Measurements from ENCODE around the gene PTPN3.
"Not testable (repeated sequence)": the region's sequence is repeated elsewhere in the genome, so short reads cannot be mapped to it uniquely, and the experiment has no call there.

The PTPN3 gene

GRCh38 chr9:109519366-109519765 lies 21.3 kb upstream of the PTPN3 start:
- H3K27me3 ChIP-seq (ENCODE audit: control insufficient read depth, insufficient read depth, low read length), result no peaks in the 10 kb centered on the region
- no peaks in the 10 kb centered on the region for H3K4me1 ChIP-seq (ENCODE audit: control insufficient read depth, insufficient read depth, low read length)
- no peak overlapping the region for H3K4me3 ChIP-seq (ENCODE audit: low read depth, low read length)
- H3K9me3 ChIP-seq (ENCODE audit: control insufficient read depth, insufficient read depth, low read length), result no peaks in the 10 kb centered on the region
- H3K9ac ChIP-seq (ENCODE audit: low read depth, low read length), result no peak overlapping the region
- no peaks in the 10 kb centered on the region for H3K36me3 ChIP-seq (ENCODE audit: control insufficient read depth, insufficient read depth, low read length)

DNA sequence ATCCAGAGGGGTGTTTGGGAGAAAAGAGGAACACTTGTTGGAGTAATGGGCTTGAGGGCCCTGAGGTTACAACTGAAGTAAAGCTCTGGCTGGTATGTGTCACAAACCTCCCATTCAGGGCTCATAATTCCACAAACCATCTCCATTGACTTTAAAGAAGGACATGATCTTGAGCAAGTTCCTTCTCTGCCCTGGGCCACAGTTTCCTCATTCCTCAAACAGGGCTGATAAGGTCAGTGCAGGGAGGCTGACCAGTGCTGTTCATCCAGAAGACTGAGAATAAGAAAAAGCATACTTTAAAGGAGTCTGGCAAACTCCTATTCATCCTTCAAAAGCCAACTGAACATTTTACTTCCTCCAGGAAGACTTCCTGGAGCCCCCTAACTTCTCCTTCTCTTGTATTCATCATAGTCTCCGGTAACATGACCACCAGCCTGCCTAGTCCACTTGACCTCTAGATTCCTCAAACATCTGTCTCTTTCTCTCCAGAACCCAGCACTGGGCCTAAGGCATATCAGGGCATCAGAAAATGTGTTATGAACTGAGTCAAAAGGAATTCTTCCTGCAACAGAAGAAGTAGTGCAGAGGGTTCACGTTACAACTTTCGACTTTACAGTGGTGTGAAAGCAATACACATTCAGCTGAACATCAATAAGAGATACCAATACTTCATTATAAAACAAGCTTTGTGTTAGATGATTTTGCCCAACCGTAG lies 20.7 kb upstream of the PTPN3 start:
- H3K36me3 ChIP-seq (ENCODE audit: control insufficient read depth, insufficient read depth, low read length), result no peaks in the 10 kb centered on the region
- H3K4me3 ChIP-seq (ENCODE audit: low read depth, low read length), result no peak overlapping the region
- no peaks in the 10 kb centered on the region for H3K4me1 ChIP-seq (ENCODE audit: control insufficient read depth, insufficient read depth, low read length)
- no peak overlapping the region for H3K9ac ChIP-seq (ENCODE audit: low read depth, low read length)
- no peaks in the 10 kb centered on the region for H3K9me3 ChIP-seq (ENCODE audit: control insufficient read depth, insufficient read depth, low read length)
- H3K27me3 ChIP-seq (ENCODE audit: control insufficient read depth, insufficient read depth, low read length), result no peaks in the 10 kb centered on the region

- Histone ChIP-seq H3K9me3 (ENCODE audit: control insufficient read depth, insufficient read depth, low read length) (no peaks in the 10 kb centered on the region), H3K36me3 (ENCODE audit: control insufficient read depth, insufficient read depth, low read length) (no peaks in the 10 kb centered on the region), H3K27me3 (ENCODE audit: control insufficient read depth, insufficient read depth, low read length) (no peaks in the 10 kb centered on the region), H3K9ac (ENCODE audit: low read depth, low read length) (no peak overlapping the region), H3K4me1 (ENCODE audit: control insufficient read depth, insufficient read depth, low read length) (no peaks in the 10 kb centered on the region), H3K4me3 (ENCODE audit: low read depth, low read length) (no peak overlapping the region)
Observed at GRCh38 chr9:109517901-109518377, 19.8 kb upstream of the PTPN3 start.

GRCh38 chr9:109513871-109514270 lies 15.8 kb upstream of the PTPN3 start:
- Histone ChIP-seq H3K4me3 (ENCODE audit: low read depth, low read length) (no peak overlapping the region), H3K9ac (ENCODE audit: low read depth, low read length) (no peak overlapping the region), H3K36me3 (ENCODE audit: control insufficient read depth, insufficient read depth, low read length) (no peaks in the 10 kb centered on the region), H3K27me3 (ENCODE audit: control insufficient read depth, insufficient read depth, low read length) (no peaks in the 10 kb centered on the region), H3K9me3 (ENCODE audit: control insufficient read depth, insufficient read depth, low read length) (no peaks in the 10 kb centered on the region), H3K4me1 (ENCODE audit: control insufficient read depth, insufficient read depth, low read length) (no peaks in the 10 kb centered on the region)

DNA sequence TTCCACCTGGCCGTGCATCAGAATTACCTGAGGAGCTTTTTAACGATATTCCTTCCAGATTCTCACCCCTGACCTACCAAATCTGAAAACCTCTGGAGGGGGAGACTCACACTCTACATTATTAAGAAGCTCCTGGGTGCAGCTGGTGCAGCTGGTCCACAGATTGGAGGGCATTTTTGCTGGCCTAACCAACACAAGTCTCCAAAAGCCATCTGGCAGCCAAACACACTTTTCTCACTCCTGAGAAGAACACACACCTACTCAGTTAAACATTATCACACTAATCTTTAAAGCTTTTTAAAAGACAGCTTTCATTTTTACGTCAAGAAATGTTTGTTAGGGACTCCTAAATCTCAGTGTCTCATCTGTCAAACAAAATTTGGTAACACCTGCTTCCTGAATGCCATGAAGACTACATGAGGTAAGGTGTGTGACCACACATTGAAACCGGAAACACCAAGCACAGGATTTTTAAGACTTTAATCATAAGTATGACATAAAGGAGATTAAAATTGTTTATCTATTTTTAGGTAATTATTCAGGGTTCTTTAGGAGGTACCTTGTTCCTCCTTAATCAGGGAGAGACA lies 14.2 kb upstream of the PTPN3 start:
- Histone ChIP-seq H3K9ac (ENCODE audit: low read depth, low read length) (no peak overlapping the region), H3K27me3 (ENCODE audit: control insufficient read depth, insufficient read depth, low read length) (no peaks in the 10 kb centered on the region), H3K4me1 (ENCODE audit: control insufficient read depth, insufficient read depth, low read length) (no peaks in the 10 kb centered on the region), H3K4me3 (ENCODE audit: low read depth, low read length) (no peak overlapping the region), H3K9me3 (ENCODE audit: control insufficient read depth, insufficient read depth, low read length) (no peaks in the 10 kb centered on the region), H3K36me3 (ENCODE audit: control insufficient read depth, insufficient read depth, low read length) (no peaks in the 10 kb centered on the region)

DNA sequence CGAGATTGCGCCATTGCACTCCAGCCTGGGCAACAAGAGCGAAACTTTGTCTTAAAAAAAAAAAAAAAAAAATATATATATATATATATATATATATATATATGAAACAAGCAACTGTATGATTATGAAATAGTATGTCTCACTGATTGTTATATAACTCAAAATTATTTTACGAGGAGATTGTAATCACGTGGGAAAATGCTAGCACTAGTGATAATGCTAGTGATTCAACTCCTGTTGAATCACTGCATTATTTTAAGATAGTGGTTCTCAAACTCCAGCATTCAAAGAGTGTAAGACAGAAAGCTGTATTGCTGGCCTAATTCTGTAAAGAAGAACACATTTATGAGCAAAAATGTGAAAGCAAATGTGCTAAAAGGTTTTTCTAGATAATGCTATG lies 12.4 kb upstream of the PTPN3 start:
- Histone ChIP-seq H3K36me3 (ENCODE audit: control insufficient read depth, insufficient read depth, low read length) (no peaks in the 10 kb centered on the region), H3K9ac (ENCODE audit: low read depth, low read length) (no peak overlapping the region), H3K9me3 (ENCODE audit: control insufficient read depth, insufficient read depth, low read length) (no peaks in the 10 kb centered on the region), H3K4me3 (ENCODE audit: low read depth, low read length) (no peak overlapping the region), H3K27me3 (ENCODE audit: control insufficient read depth, insufficient read depth, low read length) (no peaks in the 10 kb centered on the region), H3K4me1 (ENCODE audit: control insufficient read depth, insufficient read depth, low read length) (no peaks in the 10 kb centered on the region)

DNA sequence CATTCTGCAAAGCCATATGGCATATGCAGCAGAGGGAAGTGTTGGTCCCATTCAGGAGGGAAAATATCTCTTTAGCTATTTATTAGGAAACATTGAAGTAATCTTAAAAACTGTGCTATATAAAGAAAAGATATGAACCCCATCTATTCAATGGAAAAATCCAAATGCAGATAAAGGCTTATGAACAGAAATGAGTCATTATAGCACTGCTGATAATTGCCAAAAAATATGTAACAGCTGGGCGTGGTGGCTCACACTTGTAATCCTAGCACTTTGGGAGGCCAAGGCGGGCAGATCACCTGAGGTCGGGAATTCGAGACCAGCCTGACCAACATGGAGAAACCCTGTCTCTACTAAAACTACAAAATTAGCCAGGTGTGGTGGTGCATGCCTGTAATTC lies 11.9 kb upstream of the PTPN3 start:
- H3K9me3 ChIP-seq (ENCODE audit: control insufficient read depth, insufficient read depth, low read length); H3K4me3 ChIP-seq (ENCODE audit: low read depth, low read length); H3K27me3 ChIP-seq (ENCODE audit: control insufficient read depth, insufficient read depth, low read length); H3K9ac ChIP-seq (ENCODE audit: low read depth, low read length); H3K36me3 ChIP-seq (ENCODE audit: control insufficient read depth, insufficient read depth, low read length); H3K4me1 ChIP-seq (ENCODE audit: control insufficient read depth, insufficient read depth, low read length): not testable (repeated sequence)

DNA sequence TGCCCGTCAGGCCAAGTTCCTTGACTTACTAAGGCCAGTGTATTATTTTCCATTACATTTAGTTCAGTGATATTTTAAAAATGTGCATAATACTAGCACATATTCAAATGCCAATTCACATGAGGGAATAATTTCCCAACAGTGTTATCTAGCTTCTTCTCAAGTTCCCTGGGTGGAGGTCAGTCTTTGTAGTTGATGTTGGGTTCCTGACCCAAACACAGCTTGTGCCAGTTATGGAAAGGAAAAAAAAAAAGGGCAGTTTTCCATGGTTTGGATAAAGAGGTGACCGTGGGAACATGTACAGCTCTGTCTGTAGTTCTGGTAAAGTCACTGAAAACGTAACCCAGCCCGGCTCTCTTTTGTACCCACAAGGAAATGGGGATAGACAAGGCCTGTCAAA lies 11.5 kb upstream of the PTPN3 start:
- Histone ChIP-seq H3K36me3 (ENCODE audit: control insufficient read depth, insufficient read depth, low read length) (no peaks in the 10 kb centered on the region), H3K27me3 (ENCODE audit: control insufficient read depth, insufficient read depth, low read length) (no peaks in the 10 kb centered on the region), H3K4me1 (ENCODE audit: control insufficient read depth, insufficient read depth, low read length) (no peaks in the 10 kb centered on the region), H3K9me3 (ENCODE audit: control insufficient read depth, insufficient read depth, low read length) (no peaks in the 10 kb centered on the region), H3K9ac (ENCODE audit: low read depth, low read length) (no peak overlapping the region), H3K4me3 (ENCODE audit: low read depth, low read length) (no peak overlapping the region)

- Histone ChIP-seq H3K4me3 (ENCODE audit: low read depth, low read length) (no peak overlapping the region), H3K36me3 (ENCODE audit: control insufficient read depth, insufficient read depth, low read length) (no peaks in the 10 kb centered on the region), H3K9me3 (ENCODE audit: control insufficient read depth, insufficient read depth, low read length) (no peaks in the 10 kb centered on the region), H3K9ac (ENCODE audit: low read depth, low read length) (no peak overlapping the region), H3K27me3 (ENCODE audit: control insufficient read depth, insufficient read depth, low read length) (peaks cover under 1% of the 10 kb centered on the region), H3K4me1 (ENCODE audit: control insufficient read depth, insufficient read depth, low read length) (no peaks in the 10 kb centered on the region)
Observed at GRCh38 chr9:109507421-109507838, 9.3 kb upstream of the PTPN3 start.

DNA sequence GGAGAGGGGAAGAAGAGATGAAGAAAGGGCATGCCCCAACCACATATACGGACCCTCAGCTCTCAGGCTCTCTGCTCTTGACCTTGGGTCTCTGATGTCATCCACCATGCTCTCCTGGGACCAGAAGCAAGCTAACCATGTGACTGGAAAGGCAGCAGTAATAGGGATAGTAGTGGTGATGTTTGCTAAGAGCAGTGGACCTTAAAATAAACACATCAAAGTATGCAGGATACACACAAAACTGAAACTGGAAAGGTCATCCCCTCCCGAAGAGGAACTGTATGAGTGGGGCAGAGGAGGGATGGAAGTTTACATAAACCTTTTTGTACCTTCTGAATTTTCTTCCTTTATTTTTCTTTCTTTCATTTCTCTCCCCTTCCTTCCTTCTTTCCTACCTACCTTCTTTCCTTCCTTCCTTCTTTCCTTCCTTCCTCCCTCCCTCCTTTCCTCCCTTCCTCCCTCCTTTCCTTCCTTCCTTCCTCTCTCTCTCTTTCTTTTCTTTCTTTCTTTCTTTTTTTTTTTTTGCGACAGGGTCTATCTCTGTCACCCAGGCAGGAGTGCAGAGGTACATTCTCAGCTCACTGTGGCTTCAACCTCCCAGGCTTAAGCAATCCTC lies 8.1 kb upstream of the PTPN3 start:
- no peaks in the 10 kb centered on the region for H3K4me1 ChIP-seq (ENCODE audit: control insufficient read depth, insufficient read depth, low read length)
- peaks cover 13% of the 10 kb centered on the region for H3K27me3 ChIP-seq (ENCODE audit: control insufficient read depth, insufficient read depth, low read length)
- no peaks in the 10 kb centered on the region for H3K9me3 ChIP-seq (ENCODE audit: control insufficient read depth, insufficient read depth, low read length)
- no peak overlapping the region for H3K4me3 ChIP-seq (ENCODE audit: low read depth, low read length)
- H3K36me3 ChIP-seq (ENCODE audit: control insufficient read depth, insufficient read depth, low read length), result no peaks in the 10 kb centered on the region
- no peak overlapping the region for H3K9ac ChIP-seq (ENCODE audit: low read depth, low read length)

DNA sequence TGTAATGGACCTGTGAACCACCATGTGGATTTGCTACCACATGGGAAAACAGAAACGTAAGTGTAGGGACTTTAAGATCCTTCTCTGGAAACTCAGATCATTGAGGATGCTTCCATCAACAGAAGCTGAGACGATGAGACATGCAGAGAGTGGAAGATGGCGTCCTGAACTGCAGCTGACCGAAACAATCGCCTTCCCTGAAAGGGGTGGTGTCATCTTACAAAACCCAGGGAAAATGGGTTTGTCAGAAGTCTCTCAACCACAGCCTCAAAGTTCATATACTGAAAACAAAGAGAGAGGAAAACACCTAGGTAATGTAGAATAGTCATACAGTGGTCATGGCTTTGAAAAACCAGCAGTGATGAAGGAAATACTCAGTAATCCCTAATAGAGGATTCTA lies 6.6 kb upstream of the PTPN3 start:
- Histone ChIP-seq H3K36me3 (ENCODE audit: control insufficient read depth, insufficient read depth, low read length) (no peaks in the 10 kb centered on the region), H3K4me3 (ENCODE audit: low read depth, low read length) (no peak overlapping the region), H3K9me3 (ENCODE audit: control insufficient read depth, insufficient read depth, low read length) (no peaks in the 10 kb centered on the region), H3K9ac (ENCODE audit: low read depth, low read length) (no peak overlapping the region), H3K27me3 (ENCODE audit: control insufficient read depth, insufficient read depth, low read length) (peaks cover 26% of the 10 kb centered on the region), H3K4me1 (ENCODE audit: control insufficient read depth, insufficient read depth, low read length) (no peaks in the 10 kb centered on the region)

- H3K27me3 ChIP-seq (ENCODE audit: control insufficient read depth, insufficient read depth, low read length), result peaks cover 62% of the 10 kb centered on the region
- H3K4me3 ChIP-seq (ENCODE audit: low read depth, low read length), result peak overlapping the region; percentile 54
Observed at GRCh38 chr9:109500421-109500974, 2.4 kb upstream of the PTPN3 start.

More at GRCh38 chr9:109500421-109500974, 2.4 kb upstream of the PTPN3 start:
- Histone ChIP-seq H3K9me3 (ENCODE audit: control insufficient read depth, insufficient read depth, low read length) (no peaks in the 10 kb centered on the region), H3K9ac (ENCODE audit: low read depth, low read length) (no peak overlapping the region), H3K4me1 (ENCODE audit: control insufficient read depth, insufficient read depth, low read length) (no peaks in the 10 kb centered on the region), H3K36me3 (ENCODE audit: control insufficient read depth, insufficient read depth, low read length) (no peaks in the 10 kb centered on the region)

Measured in iPS-15b (cell line).